GM18873 (cell line): ENCODE data around the gene IL6ST.

ENCODE experiments used
- ATAC-seq: cut with Tn5 transposase; IDR thresholded peaks from one replicate; pipeline ENCODE4 v1.9.1; 2021; ENCODE audit warnings: mild to moderate bottlenecking, moderate library complexity, moderate number of reproducible peaks; ENCODE audit not compliant: unreplicated experiment, low FRiP score

The IL6ST gene

GRCh38 chr5:55900068-55900467 is 94.7 kb downstream of the IL6ST start:
- ATAC-seq: no peak

- ATAC-seq: no peak
Measured at GRCh38 chr5:55899344-55899743, 95.4 kb downstream of the IL6ST start.

- no peak for ATAC-seq
Measured at GRCh38 chr5:55897905-55898304, 96.9 kb downstream of the IL6ST start.

- no peak for ATAC-seq
Measured at GRCh38 chr5:55897206-55897894, 97.4 kb downstream of the IL6ST start.

- ATAC-seq: no peak
Measured at GRCh38 chr5:55896663-55897062, 98.1 kb downstream of the IL6ST start.

- ATAC-seq: no peak
Measured at GRCh38 chr5:55896238-55896637, 98.5 kb downstream of the IL6ST start.

GRCh38 chr5:55895346-55895745 is 99.4 kb downstream of the IL6ST start:
- ATAC-seq: no peak

- no peak for ATAC-seq
Measured at GRCh38 chr5:55894135-55894534, 100.6 kb downstream of the IL6ST start.

GRCh38 chr5:55892479-55892878 is 102.3 kb downstream of the IL6ST start:
- no peak for ATAC-seq

GRCh38 chr5:55888205-55888604 is 106.6 kb downstream of the IL6ST start:
- ATAC-seq: no peak

GRCh38 chr5:55885359-55885758 is 109.4 kb downstream of the IL6ST start:
- ATAC-seq: no peak
